AG09319 (cell line): ENCODE results near the gene DYNAP.
A peak's percentile ranks its signal among the peaks of the same experiment; 100 is the strongest.

Experiments used
- DNase-seq: peaks from one replicate; pipeline ENCODE4 v3.0.0-alpha.2; 2010; ENCODE audit warnings: low read depth; ENCODE audit errors: extremely low read depth
- CTCF ChIP-seq: IDR thresholded peaks from 2 replicates; pipeline ENCODE4 v1.5.1; 2011; ENCODE audit warnings: low read depth, mild to moderate bottlenecking, inconsistent platforms, low read length, moderate library complexity

DYNAP gene

GRCh38 chr18:54561706-54562267 lies 29.3 kb upstream of the DYNAP start:
- TF ChIP-seq CTCF, result no peak
- no peak for DNase-seq

GRCh38 chr18:54580202-54580729 lies 10.8 kb upstream of the DYNAP start:
- no peak for TF ChIP-seq CTCF
- DNase-seq, result no peak

- no peak for TF ChIP-seq CTCF
- no peak for DNase-seq
These were observed 7.0 kb upstream of the DYNAP start for GRCh38 chr18:54584065-54584464.

GRCh38 chr18:54585743-54586142 lies 5.3 kb upstream of the DYNAP start:
- no peak for TF ChIP-seq CTCF

GRCh38 chr18:54604211-54604610 lies 13.2 kb downstream of the DYNAP start:
- TF ChIP-seq CTCF, result no peak
- no peak for DNase-seq

More at GRCh38 chr18:54585743-54586142, 5.3 kb upstream of the DYNAP start:
- DNase-seq, result no peak

- TF ChIP-seq CTCF, result no peak
- DNase-seq, result no peak
These were observed 15.8 kb downstream of the DYNAP start for GRCh38 chr18:54606835-54607212.

GRCh38 chr18:54607213-54608027 lies 16.4 kb downstream of the DYNAP start:
- DNase-seq, result peak; percentile 8
- TF ChIP-seq CTCF, result no peak
